ENCODE results near the gene PCMTD2. TPM values are rescaled to one million over a fixed set of nuclear protein-coding genes. Genes with fewer than 3 reads are reported as not detected.

PCMTD2 gene
- 32.2 and 39.5 TPM in 2 replicates for total RNA-seq

DNA sequence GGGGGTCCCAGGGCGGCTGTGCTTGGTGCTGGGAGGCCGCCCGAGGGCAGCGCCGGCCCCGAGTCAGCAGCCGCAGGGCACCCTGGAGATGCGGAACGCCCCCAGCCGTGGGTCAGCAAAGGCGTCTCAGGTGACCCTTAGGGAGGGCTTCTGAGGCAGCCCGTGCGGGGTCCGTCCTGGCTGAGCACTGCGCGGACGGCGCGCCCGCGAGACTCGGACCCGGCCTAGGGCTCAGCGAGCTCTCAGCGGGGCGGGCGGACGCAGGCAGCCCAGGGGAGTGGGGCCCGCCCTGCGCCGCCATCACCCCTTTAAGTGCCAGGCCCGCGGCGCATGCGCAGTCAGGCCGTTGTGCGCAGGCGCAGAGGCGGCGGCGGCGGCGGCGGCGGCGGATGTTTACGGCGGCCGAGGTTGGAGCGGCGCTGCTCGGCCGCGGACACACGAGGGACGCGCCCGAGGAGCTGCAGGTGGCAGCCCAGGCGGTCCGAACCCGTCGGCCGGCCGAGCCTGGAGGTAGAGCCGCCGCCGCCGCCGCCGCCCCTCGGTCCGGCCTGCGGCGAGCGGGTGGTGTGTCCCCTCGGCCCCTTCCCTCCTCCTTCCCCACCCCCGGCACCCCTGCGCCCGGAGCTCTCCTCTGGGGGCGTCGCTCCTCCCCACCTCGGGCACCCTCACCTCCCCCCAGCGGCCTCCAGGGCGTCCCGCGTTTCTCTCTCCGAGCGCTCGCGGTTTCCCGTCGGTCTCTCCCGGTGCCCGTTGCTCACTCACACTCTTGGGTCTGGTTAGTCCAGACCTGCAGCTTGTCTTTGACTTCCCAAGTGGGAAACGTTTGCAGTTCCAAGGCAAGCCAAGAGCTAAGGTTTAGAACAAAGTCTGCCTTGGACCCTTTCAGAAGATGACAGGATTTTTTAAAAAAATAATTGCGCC lies at the start of gene PCMTD2:
TSS of gene PCMTD2 (plus strand) at position 388 of the 921 bp plus-strand sequence. CDS start 4,218 bp downstream, outside the sequence.
- H3K4me1 Mint-ChIP-seq (ENCODE audit: low read depth) = peaks cover 46% of the 10 kb centered on the region
- intact Hi-C loops (cut with micrococcal nuclease) = loop anchor here (1.0 to 5.0 kb wide), 2 partner anchors 176 to 983 kb away; partner anchors contain the start of genes ARFGAP1 and RGS19
- H3K27ac Mint-ChIP-seq = peak within 1 kb of the TSS; percentile 97
- no peaks in the 10 kb centered on the region for H3K9me3 Mint-ChIP-seq
- DNase-seq (ENCODE audit: low spot score) = peak; percentile 86
- H3K4me3 Mint-ChIP-seq = peak within 1 kb of the TSS; percentile 98
- peaks cover 9% of the 10 kb centered on the region for H3K27me3 Mint-ChIP-seq (ENCODE audit: insufficient read depth)
- no peaks in the 10 kb centered on the region for H3K36me3 Mint-ChIP-seq (ENCODE audit: low read depth)

DNA sequence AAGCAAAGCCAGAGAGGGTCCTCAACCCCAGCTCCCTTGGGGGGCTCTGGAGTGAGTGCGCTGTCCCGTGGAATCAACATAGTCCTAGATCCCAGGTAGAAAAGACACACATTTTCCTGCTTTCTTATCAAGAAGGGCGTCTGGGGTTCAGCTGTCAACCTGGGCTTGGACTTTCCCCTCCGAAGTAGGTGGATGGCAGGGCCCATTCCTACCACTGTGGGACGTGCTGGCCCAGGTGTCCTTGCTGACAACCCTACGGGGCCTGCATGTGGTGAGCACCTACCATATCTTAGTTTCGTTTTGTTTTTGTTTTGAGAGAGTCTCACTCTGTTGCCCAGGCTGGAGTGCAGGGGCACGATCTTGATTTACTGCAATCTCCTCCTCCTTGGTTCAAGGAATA lies 48.9 kb upstream of the PCMTD2 start:
- no peaks in the 10 kb centered on the region for H3K27me3 Mint-ChIP-seq (ENCODE audit: insufficient read depth)
- H3K9me3 Mint-ChIP-seq = no peaks in the 10 kb centered on the region
- H3K4me3 Mint-ChIP-seq = no peak overlapping the region
- no peaks in the 10 kb centered on the region for H3K36me3 Mint-ChIP-seq (ENCODE audit: low read depth)
- H3K4me1 Mint-ChIP-seq (ENCODE audit: low read depth) = no peaks in the 10 kb centered on the region
- intact Hi-C loops (cut with micrococcal nuclease) = no loop called here
- no peak for DNase-seq (ENCODE audit: low spot score)
- H3K27ac Mint-ChIP-seq = no peak overlapping the region

- Mint-ChIP-seq H3K9me3 (no peaks in the 10 kb centered on the region), H3K36me3 (ENCODE audit: low read depth) (no peaks in the 10 kb centered on the region), H3K27ac (no peak overlapping the region), H3K4me3 (no peak overlapping the region), H3K4me1 (ENCODE audit: low read depth) (no peaks in the 10 kb centered on the region), H3K27me3 (ENCODE audit: insufficient read depth) (peaks cover under 1% of the 10 kb centered on the region)
- DNase-seq (ENCODE audit: low spot score) = no peak
- intact Hi-C loops (cut with micrococcal nuclease) = no loop called here
Measured at GRCh38 chr20:64207641-64208590, 47.6 kb upstream of the PCMTD2 start.

DNA sequence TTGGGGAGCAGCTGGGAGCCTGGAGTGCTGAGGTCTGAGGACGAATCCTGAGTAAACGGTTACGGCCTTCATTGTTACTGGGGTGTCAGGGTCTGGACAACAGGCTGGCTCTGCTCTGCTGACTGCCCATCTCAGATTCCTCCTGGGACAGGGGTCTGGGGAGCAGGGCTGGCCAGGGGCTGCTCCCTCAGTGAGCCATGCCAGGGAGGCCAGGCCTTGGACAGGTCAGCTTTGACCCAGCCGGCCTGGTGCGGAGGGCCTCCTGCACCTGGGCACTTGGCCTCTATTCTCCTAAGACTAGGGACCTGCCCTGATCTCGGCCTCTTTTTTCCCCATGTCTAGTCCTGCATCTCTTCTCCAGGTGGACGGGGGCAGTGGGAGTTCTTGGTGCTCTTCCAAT lies 46.4 kb upstream of the PCMTD2 start:
- Mint-ChIP-seq H3K4me1 (ENCODE audit: low read depth) (no peaks in the 10 kb centered on the region), H3K9me3 (no peaks in the 10 kb centered on the region), H3K27me3 (ENCODE audit: insufficient read depth) (peaks cover 1% of the 10 kb centered on the region), H3K4me3 (no peak overlapping the region), H3K36me3 (ENCODE audit: low read depth) (no peaks in the 10 kb centered on the region), H3K27ac (no peak overlapping the region)
- intact Hi-C loops (cut with micrococcal nuclease) = no loop called here
- no peak for DNase-seq (ENCODE audit: low spot score)

DNA sequence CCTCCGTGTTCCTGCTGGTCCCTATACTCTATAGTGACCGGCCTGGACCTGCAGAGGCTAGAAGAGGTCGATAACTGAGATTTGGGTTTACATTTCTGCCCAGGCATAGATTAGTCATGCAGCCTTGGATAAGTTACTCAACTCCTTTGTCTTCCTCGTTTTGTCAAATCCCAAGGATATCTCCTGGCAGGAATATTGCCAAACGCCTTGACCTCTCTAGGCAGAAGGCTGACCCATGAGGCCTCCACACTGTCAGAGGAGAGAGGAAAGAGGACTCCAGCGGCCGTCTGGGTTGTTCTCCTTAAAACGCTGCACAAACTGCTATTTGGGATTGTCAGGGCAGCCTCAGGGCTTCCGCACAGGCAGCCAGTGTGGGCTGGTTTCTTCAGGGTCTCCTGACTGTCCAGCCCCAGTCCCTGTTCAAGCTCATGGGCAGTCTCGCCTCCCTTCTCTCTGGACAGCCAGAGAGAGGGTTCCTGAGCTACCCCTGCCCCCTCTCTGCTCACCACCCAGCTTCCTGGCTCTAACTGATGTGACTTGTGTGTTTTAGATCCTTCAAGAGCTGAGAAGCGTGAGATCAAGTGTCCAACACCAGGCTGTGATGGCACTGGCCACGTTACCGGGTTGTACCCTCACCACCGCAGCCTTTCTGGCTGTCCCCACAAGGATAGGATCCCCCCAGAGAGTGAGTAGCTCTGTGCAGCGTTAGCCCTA lies 44.7 kb upstream of the PCMTD2 start:
- intact Hi-C loops (cut with micrococcal nuclease) = no loop called here
- Mint-ChIP-seq H3K27ac (no peak overlapping the region), H3K27me3 (ENCODE audit: insufficient read depth) (peaks cover 3% of the 10 kb centered on the region), H3K4me1 (ENCODE audit: low read depth) (peaks cover 5% of the 10 kb centered on the region), H3K36me3 (ENCODE audit: low read depth) (no peaks in the 10 kb centered on the region), H3K4me3 (no peak overlapping the region), H3K9me3 (no peaks in the 10 kb centered on the region)
- DNase-seq (ENCODE audit: low spot score) = no peak

DNA sequence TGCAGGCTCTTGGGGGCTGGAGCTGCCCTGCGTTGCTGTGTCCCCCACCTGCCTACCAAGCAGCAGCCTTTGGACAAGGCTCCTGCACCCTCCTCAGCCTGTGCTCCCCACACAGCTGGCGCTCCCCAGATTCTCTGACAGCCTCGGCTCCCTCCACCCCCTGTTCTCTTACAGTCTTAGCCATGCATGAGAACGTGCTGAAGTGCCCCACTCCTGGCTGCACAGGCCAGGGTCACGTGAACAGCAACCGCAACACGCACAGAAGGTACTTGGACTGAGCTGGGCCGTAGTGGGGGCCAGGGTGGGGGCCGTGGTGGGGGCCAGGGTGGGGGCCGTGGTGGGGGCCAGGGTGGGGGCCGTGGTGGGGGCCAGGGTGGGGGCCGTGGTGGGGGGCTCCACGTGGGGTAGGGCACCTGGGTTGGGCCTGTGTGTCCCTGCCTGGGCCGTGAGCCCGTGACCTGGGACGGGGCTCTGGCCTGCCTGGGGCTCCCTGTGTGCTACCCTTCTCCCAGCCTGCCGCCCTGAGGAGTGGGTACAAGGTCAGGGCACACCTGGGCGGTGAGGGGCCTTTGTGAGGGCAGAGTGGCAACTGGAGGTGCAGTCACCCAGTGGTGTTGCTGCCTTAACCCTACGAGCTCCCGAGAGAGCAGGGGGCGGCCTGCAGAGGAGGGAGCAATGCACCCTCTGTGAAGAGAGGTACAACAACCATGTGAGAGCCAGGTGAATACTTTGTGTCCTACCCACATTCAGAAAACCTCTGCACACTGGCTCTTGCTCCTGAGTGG lies 43.5 kb upstream of the PCMTD2 start:
- peaks cover 3% of the 10 kb centered on the region for H3K27me3 Mint-ChIP-seq (ENCODE audit: insufficient read depth)
- no peak overlapping the region for H3K4me3 Mint-ChIP-seq
- H3K9me3 Mint-ChIP-seq = no peaks in the 10 kb centered on the region
- H3K36me3 Mint-ChIP-seq (ENCODE audit: low read depth) = no peaks in the 10 kb centered on the region
- no peak overlapping the region for H3K27ac Mint-ChIP-seq
- peaks cover 5% of the 10 kb centered on the region for H3K4me1 Mint-ChIP-seq (ENCODE audit: low read depth)
- intact Hi-C loops (cut with micrococcal nuclease) = no loop called here
- no peak for DNase-seq (ENCODE audit: low spot score)

DNA sequence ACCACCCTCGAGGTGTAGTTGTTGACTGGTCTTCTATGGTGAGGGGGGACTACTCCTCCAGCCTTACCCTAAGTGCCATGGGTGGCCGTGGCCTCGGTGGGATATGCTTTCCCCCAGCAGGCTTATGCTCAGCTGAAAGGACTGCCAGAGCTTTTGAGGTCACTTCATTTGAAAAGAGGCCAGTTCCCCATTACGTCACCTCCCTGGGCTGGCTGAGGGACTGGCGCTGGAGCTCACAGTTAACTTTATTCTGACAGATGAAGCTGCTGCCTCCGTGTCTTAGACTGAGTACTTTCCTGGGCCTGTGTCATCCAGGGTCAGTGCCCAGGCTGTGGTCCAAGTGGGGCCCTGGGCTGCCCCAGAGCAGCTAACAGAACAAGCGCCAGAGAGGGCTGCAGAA lies 42.8 kb upstream of the PCMTD2 start:
- intact Hi-C loops (cut with micrococcal nuclease) = no loop called here
- H3K9me3 Mint-ChIP-seq = no peaks in the 10 kb centered on the region
- DNase-seq (ENCODE audit: low spot score) = no peak
- H3K27ac Mint-ChIP-seq = no peak overlapping the region
- H3K27me3 Mint-ChIP-seq (ENCODE audit: insufficient read depth) = peaks cover 3% of the 10 kb centered on the region
- H3K4me1 Mint-ChIP-seq (ENCODE audit: low read depth) = peaks cover 5% of the 10 kb centered on the region
- H3K36me3 Mint-ChIP-seq (ENCODE audit: low read depth) = no peaks in the 10 kb centered on the region
- no peak overlapping the region for H3K4me3 Mint-ChIP-seq

- Mint-ChIP-seq H3K4me1 (ENCODE audit: low read depth) (peaks cover 5% of the 10 kb centered on the region), H3K9me3 (no peaks in the 10 kb centered on the region), H3K27me3 (ENCODE audit: insufficient read depth) (peaks cover 3% of the 10 kb centered on the region), H3K36me3 (ENCODE audit: low read depth) (no peaks in the 10 kb centered on the region), H3K27ac (no peak overlapping the region), H3K4me3 (no peak overlapping the region)
- intact Hi-C loops (cut with micrococcal nuclease) = no loop called here
- DNase-seq (ENCODE audit: low spot score) = no peak
Measured at GRCh38 chr20:64214113-64214512, 41.4 kb upstream of the PCMTD2 start.

DNA sequence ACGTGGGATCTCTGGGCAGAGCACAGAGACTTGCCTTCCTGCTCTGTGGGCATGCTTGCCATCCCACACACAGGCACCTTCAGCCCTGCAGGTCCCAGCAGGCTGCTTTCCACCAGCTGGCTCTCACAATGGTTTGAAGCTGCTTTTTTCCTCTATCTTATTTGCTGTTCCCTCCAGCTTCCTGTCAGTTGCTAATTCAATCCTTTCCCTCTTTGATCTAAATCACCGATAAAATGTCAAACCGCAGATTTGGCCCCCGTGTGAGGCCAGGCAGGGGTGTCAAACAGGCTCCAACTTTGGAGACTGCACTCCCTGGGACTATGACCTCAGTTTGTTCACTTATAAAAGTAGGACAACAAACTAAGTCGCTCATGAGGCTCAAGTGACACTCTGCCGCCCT lies 40.6 kb upstream of the PCMTD2 start:
- Mint-ChIP-seq H3K9me3 (no peaks in the 10 kb centered on the region), H3K27ac (no peak overlapping the region), H3K36me3 (ENCODE audit: low read depth) (no peaks in the 10 kb centered on the region)

GRCh38 chr20:64216036-64216435 lies 39.5 kb upstream of the PCMTD2 start:
- H3K27me3 Mint-ChIP-seq (ENCODE audit: insufficient read depth) = peaks cover 3% of the 10 kb centered on the region
- H3K9me3 Mint-ChIP-seq = no peaks in the 10 kb centered on the region
- no peak for DNase-seq (ENCODE audit: low spot score)
- H3K4me1 Mint-ChIP-seq (ENCODE audit: low read depth) = peaks cover 5% of the 10 kb centered on the region
- H3K27ac Mint-ChIP-seq = no peak overlapping the region
- H3K36me3 Mint-ChIP-seq (ENCODE audit: low read depth) = no peaks in the 10 kb centered on the region
- intact Hi-C loops (cut with micrococcal nuclease) = no loop called here
- no peak overlapping the region for H3K4me3 Mint-ChIP-seq

More for the DNA sequence above, 40.6 kb upstream of the PCMTD2 start:
- H3K27me3 Mint-ChIP-seq (ENCODE audit: insufficient read depth) = peaks cover 3% of the 10 kb centered on the region
- intact Hi-C loops (cut with micrococcal nuclease) = no loop called here
- H3K4me1 Mint-ChIP-seq (ENCODE audit: low read depth) = peaks cover 5% of the 10 kb centered on the region
- DNase-seq (ENCODE audit: low spot score) = no peak
- H3K4me3 Mint-ChIP-seq = no peak overlapping the region

DNA sequence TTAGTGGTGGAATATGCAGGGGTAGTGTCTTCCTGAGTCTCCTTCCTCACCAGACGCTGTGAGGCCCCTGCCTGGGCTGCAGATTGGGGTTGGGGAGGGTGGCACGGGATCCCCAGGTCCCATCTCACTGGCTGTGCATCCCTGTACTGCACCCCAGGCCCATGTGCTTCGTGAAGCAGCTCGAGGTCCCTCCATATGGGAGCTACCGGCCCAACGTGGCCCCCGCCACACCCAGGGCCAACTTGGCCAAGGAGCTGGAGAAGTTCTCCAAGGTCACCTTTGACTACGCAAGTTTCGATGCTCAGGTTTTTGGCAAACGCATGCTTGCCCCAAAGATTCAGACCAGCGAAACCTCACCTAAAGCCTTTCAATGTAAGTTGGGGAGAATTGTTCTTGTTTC lies 38.6 kb upstream of the PCMTD2 start:
- peaks cover 5% of the 10 kb centered on the region for H3K27me3 Mint-ChIP-seq (ENCODE audit: insufficient read depth)
- peaks cover 5% of the 10 kb centered on the region for H3K4me1 Mint-ChIP-seq (ENCODE audit: low read depth)
- intact Hi-C loops (cut with micrococcal nuclease) = no loop called here
- H3K9me3 Mint-ChIP-seq = no peaks in the 10 kb centered on the region
- H3K27ac Mint-ChIP-seq = no peak overlapping the region
- no peak for DNase-seq (ENCODE audit: low spot score)
- H3K36me3 Mint-ChIP-seq (ENCODE audit: low read depth) = no peaks in the 10 kb centered on the region
- no peak overlapping the region for H3K4me3 Mint-ChIP-seq

Measured in activated T-helper 1 cell treated with anti-CD3 and anti-CD28 coated beads, Interleukin-12 subunit alpha, Interleukin-12 subunit beta, Interleukin-2, Interleukin-4 antibody, amounts not matched to agents 30 ng/mL and 10 ng/mL and 1 ng/mL, durations not matched to agents 14 hours and 24 hours and 36 hours (primary cell).